ENCODE measurements around the gene H6PD.

H6PD gene

DNA sequence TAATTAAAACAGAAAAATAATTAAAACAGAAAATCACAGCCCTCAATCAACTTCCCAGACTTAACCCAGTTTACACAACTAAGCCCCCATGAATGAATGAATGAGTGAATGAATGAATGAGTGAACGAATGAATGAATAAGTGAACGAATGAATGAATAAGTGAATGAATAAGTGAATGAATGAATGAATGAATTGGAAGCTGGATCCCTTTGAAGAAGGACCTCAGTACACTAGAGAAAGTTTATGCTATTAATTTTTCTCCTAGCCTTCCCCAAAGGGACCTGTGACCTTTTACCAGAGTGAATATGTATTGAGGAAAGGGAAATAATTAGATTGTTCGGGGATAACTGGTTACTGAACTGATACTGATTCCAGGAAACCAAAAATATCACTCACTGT is 63.7 kb downstream of the H6PD start:
- no peak for DNase-seq

DNA sequence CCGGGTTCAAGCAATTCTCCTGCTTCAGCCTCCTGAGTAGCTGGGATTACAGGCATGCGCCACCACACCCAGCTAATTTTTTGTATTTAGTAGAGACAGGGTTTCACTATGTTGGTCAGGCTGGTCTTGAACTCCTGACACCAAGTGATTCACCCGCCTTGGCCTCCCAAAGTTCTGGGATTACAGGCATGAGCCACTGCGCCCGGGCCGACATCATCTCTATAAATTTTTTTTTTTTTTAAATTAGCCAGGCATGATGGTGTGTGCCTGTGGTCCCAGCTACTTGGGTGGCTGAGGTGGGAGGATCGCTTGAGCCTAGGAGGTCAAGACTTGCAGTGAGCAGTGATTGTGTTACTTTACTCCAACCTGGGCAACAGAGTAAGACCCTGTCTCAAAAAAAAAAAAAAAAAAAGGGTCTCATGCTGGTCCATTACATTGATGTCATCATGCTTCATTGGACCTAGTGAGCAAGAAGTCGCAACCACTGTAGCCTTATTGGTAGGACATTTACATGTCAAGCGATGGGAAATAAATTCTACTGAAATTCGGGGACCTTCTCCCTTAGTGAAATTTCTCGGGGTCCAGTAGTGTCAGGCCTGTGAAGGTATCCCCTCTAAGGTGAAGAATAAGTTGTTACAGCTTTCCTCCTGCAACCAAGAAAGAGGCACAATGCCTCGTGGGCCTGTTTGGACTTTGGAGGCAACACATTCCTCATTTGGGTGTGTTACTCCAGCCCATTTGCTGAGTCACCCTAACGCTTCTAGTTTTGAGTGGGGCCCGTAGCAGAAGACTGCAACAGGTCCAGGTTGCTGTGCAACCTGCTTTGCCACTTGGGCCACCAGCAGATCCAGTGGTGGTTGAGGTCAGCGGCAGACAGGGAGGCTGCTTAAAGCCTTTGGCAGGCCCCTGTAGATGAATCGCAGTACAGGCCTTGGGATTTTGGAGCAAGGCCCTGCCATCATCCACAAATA is 65.3 kb downstream of the H6PD start:
- peak; percentile 77 for DNase-seq

DNA sequence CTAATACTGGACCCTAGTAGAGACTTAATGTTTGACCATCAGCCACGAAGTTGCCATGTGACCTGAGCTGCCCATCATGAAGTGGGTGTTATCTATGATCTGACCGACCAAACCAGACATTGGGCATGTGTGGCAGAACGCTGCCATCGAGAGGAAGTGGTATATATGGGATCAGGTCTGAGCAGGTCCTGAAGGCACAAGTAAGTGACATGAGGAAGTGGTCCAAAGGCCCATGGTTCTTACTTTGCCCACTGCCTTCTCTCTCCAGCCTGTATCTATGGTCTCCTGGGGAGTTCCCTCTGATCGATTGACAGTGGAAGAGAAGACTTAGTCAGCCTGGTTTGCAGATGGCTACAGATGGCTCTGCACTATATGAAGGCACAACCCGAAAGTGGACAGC is 66.0 kb downstream of the H6PD start:
- no peak for DNase-seq

DNA sequence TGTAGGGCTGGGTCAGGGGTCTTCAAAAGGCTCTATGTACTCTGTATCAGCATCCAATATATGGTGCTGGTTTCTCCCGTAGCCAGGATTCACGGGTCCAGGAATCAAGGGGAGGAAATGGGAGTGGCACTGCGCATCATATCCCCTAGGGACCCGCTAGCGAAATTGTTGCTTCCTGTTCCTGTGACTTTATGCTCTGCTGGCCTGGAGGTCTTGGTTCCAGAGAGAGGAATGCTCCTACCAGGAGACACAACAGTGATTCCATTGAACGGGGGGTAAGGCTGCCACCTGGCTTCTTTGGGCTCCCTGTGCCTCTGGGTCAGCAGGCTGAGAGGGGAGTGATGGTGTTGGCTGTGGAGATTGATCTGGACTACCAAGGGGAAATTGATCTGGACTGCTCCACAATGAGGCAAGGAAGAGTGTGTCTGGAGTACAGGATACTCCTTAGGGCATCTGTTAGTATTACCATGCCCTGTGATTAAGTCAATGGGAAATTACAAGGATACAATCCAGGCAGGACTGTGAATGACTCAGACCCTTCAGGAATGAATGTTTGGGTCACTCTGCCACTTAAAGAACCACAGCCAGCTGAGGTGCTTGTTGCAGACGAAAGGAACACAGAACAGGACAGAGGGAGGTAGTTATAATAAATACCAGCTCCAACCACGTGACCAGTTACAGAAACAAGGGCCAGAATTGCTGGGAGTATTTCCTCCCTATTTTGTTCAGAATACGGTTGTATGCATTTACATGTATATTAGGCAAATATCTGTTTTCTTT is 68.4 kb downstream of the H6PD start:
- peak; percentile 98 for DNase-seq

DNA sequence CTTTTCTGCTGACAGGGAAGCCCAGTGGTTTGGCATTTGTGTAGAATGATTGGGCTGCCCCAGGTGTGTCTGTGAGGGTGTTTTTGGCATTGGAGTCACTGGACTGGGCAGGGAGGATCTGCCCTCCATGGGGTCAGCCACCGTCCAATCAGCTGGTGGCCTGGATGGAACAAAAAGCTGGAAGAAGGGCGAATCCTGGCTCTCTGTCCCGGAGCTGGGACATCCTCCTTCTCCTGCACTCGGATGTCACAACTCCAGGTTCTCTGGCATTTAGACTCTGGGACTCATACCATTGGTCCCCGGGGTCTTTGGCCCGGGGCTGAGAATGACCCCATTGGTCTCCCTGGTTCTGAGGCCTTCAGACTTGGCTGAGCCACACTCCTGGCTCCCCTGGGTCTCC is 69.3 kb downstream of the H6PD start:
- DNase-seq: no peak

DNA sequence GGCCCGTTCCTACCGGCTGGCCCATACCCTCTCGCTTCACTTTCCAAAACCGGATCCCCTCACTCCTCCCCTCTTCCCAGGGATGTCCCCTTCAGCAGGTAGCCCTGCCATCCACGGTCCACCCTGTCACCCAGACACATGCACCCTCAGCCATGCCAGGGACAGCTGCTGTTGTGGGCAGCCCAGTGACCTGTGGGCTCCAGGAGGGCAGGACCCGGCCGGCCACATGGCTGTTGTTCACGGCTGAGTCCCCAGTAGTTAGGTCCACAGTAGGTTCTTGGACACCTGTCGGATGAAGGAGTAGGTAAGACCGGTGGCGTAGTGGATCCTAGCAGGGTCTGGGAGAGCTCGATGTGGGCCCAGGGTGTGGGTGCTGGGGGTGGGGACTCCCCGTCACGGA is 70.6 kb downstream of the H6PD start:
- DNase-seq: no peak

DNA sequence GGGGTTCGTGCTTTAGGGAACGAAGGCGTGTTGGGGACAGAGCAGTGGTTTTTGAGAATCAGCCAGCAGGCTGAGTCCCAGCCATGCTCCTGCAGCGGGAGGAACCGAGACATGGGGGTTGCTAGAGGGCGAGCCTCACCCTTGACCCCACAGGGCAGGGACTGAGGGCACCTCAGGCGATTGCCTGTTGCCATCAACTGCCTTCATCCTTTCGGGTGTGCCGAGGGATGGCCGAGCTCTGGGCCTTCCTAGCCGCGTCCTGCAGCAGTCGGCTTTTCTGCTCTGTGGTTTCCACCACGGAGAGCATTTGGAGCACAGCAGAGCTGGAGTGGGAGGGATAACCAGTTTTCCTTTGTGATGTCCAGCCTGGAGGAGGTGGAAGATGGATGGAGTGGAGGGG is 71.4 kb downstream of the H6PD start:
- no peak for DNase-seq

DNA sequence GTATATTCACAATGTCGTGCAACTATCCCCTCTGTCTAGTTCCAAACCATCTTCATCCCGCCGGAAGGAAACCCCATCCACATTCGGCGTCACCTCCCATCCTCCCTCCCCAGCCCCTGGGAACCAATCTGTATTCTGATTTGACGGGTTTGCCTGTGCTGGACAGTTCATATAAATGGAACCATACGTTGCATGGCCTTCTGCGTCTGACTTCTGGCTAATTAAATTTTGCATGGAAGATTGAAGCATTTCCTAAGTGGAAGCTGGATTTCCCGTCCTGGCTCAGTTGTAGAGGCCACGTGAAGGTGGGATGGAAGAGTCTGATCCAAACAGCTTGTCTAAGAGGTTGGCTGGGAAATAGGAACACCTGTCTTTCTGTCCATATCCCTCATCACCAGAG is 72.7 kb downstream of the H6PD start:
- DNase-seq: no peak

DNA sequence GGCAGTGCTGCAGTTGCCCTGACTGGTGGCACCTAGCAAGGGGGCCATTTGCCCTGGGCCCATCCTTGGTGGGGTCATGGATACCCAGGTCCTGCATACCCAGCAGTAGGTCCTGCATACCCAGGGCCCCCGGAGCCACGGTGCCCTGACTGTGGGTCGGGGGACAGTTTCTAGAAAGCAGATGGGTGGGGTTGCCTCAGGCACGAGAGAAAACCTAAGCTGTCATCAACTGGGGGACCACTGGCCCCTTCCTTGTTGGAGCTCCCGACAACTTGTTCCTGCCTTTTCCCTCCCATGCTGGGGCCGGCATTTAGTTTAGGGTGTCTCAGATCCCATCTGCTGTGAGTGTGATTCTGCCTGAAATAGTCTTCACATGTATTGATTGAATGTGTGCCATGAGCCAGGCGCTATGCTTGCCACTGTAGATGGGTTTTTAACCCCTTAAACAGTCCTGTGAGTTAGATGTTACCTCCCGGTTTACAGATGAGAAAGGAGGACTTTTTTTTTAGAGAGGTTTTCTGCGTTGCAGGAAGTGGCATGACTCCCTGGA is 73.7 kb downstream of the H6PD start:
- DNase-seq: no peak

DNA sequence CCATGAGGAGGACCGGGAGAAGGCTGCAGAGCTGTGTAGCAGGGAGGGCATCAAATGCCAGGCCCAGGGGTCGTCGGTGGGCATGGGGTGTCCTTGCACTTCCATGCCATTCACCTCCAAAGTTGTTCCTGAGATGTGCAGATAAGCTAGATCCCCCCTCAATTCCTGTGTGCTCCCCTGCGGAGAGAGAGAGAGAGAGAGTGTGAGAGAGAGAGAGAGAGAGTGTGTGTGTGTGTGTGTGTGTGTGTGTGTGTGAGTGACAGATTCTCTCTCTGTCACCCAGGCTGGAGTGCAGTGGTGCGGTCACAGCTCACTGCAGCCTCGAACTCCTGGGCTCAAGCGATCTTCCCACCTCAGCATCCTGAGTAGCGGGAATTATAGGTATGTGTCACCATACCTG is 74.5 kb downstream of the H6PD start:
- no peak for DNase-seq

DNA sequence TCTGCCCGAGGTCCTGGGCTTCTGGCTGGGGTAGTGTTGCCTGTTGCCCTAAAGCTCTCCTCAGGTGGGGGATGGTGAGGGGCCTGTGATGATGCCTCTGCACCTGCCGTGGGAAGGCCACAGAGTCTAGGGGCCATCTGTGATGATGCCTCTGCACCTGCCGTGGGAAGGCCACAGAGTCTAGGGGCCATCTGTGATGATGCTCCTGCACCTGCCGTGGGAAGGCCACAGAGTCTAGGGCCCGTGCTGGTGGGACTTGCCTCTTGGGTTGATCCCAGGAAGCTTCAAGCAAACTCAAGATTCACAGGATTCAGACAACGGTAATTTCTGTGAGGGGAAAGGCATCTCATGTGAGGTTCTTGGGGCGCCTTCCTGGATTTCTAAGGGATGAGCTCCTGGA is 75.4 kb downstream of the H6PD start:
- DNase-seq: no peak

DNA sequence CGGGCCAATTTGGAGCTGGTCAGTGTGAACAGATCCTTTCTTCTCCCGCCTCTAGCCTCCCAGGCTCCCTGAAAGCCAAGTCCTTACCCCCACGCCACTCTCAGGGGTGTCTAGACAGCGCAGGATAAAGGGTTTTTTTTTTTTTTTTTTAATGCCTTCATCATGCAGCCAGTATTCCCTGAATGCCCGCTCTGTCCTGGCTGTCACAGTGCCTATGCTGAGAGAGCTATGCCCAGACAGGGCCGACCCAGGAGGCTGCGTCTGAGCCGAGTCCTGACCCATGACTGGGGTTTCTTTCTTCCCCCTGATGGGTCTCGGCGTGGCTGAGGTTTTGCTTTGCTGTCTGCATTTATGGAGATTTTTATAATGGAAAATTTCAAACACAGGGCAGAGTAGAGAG is 76.5 kb downstream of the H6PD start:
- DNase-seq: no peak

DNA sequence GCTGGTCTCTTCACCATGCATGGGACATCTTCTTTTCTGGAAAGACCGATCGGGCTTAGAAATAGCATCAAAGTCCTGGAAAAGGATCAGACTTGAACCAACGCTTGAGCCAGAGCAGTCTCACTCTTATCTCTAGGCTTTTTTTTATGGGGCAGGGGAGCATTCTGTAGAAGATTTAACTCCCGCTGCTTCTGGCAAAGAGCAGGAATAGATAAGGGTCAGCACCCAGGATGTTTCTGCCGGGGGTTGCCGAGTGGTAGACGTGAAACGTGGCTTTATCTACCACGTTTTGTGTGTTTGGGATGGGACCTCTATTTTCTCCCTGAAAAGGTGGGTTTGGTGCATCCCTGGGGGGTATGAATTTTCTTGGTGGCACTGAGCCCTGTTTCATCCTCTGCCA is 76.9 kb downstream of the H6PD start:
- DNase-seq: no peak

DNA sequence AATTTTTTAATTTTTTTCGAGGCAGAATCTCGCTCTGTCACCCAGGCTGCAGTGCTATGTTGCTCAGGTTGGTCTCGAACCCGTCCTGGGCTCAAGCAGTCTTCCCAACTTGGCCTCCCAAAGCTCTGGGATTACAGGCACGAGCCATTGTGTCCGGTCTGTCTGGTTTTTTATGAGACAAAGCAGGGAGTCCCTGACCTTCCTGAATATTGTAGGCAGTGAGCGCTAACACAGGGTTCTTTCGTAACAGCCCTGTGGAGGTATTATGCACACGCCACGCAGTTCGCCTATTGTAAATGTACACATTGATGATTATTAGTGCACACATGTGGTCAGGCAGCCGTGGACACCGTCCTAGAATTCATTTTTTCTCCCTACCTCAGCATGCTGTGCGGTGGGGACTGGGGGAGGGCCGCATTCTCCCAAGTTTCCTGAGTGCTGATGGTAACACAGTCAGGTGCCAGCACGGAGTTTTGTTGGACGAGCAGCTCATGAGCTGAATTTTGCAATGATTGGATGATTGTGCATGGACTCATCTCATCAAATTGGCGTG is 77.7 kb downstream of the H6PD start:
- DNase-seq: no peak

DNA sequence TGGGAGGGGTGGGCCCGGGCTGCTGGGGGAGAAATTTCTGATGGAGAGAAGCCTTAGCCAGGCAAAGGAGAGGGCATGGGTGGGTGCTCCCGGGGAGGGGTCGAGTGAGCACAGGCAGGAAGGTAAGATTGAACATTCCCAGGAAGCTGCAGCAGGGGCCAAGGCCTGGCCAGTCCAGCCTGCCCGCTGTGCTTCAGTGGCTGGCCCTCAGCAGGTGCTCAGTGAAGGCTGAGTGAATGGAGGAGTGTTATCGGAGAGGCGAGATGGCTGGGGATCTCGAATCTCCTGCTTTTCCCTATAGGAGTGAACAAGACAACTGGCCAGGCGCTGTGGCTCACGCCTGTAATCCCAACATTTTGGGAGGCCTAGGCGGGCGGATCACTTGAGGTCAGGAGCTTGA is 79.0 kb downstream of the H6PD start:
- no peak for DNase-seq

DNA sequence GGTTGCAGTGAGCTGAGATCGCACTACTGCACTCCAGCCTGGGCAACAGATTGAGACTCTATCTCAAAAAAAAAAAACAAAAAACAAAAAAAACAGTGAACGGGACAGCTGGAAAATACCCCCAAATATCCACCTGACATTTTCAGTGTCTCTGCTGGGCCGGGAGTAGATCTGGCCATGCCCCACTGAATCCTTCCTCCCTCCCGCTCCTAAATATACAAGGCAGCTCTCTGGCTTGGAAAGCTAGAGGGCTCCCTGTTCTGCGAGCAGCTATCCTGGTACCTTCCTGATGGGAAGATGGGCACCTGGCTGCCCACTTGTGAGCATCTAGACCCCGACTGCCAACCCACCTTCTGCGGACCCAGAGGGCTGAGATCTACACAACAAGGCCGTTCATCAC is 79.5 kb downstream of the H6PD start:
- DNase-seq: no peak

DNA sequence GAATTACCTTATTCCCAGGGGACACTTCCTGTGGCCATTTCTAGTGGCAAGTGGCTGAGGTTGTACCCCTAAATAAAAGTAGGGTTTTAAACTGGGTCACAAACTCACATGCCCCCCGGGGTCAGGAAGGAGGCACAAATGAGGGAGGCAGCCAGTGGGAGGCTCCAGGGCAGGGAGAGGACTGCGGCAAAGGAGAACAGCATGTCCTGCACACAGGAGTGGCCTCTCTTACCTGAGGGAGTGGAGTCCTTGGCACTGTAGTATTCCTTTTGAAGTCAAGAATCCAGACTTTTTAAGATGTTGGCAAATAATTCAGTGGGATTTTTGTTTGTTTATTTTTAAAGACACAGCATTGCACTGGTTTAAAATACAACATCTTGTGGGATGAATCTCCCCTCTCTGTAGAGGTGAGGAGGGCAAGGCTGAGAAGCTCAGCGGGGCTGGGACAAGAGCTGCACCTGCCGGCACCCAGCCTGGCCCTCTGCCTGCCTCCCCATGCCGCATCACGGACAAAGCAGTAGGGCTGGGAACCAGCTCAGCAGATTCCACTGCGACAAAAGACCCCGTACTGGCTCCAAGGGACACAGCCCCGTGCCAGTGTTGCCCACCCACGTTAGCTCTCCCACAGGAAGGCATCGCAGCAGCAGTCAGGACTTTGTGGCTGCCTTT is 80.3 kb downstream of the H6PD start:
- no peak for DNase-seq

DNA sequence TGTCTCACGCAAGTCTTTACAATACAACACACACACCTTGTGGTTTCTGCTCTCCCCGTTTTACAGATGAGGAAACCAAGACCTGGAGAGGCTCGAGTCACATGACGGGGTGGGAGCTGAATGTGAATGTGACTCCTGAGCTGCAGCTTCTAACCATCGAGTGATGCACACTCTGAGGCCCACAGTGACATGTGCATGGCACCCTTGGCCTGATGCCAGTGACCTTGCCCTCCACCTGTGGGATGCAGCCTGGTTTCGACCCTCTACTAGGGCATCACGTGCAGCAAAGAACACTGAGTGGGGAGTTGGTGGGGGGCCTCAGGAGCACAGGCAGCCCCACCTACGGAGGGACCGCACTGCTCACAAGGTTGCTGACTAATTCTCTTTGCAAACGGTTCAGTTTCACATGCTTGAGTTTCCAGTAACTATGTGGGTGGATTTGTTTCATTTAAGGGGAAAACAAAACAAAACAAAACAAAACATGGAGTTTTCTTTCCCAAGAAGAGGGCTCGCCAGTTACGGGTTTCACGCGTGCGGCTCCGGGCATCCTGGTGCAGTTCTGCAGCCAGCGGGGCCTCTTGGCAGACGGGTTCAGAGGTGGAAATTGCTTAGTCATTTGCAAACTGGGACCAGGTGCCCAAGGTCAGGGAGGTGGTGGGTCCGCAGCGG is 81.0 kb downstream of the H6PD start:
- peak; percentile 19 for DNase-seq

DNA sequence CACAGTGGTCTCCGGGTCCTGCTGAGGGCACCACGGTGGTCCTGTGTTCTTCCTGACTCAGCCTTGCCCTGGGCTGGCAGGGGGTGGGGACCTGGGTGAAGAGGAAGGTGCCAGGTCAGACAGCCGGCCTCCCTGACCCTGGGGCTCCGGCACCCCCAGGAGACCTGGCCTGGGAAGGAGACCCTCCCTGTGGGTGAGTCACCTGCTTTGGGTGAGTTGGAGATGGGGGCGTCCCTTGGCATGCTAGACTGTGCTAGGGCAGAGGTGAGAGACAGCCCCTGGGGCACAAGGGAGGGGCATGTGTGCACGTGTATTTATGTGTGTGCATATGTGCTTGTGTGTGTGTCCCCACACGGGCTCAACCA is 81.5 kb downstream of the H6PD start:
- no peak for DNase-seq

DNA sequence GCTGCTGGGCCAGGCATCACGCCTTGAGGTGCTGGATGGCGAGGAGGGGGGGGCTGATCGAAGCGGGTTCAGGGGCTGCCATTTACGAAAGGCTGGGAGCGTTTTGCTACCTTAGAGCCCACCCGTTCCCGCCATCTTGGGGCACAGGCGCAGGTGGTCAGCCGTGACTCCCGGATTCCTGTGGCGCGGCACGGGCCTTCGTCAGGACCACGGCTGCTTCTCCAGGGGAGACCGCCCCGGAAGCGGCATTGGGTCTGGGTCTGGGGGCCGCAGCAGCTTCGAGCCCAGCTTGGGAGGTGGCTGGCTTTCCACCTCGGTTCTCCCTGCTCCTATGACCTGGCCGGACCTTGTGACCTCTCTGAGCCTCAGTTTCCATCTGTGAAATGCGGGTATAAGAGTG is 81.9 kb downstream of the H6PD start:
- DNase-seq: no peak

DNA sequence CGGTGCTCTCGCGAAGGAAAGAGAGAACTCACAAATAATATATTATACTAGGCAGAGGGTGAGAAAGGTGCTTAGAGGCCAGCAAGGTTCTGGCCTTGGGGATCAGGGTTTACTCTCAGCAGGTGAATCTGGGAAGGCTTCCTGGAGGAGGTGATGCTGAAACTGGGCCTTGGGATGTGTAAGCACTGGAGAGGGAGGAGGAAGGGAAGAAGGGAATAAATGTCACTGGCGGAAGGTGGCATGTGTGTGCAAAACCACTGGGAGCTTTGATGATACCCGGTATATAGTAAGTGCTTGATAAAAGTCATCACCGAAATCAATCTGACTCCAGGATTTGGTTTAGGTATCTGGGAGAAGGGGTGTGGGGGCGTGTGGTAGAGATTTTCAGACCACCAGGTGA is 82.5 kb downstream of the H6PD start:
- no peak for DNase-seq

All from fibroblast of skin of back (primary cell).